ENCODE data around the gene ETV3.

Gene ETV3

DNA sequence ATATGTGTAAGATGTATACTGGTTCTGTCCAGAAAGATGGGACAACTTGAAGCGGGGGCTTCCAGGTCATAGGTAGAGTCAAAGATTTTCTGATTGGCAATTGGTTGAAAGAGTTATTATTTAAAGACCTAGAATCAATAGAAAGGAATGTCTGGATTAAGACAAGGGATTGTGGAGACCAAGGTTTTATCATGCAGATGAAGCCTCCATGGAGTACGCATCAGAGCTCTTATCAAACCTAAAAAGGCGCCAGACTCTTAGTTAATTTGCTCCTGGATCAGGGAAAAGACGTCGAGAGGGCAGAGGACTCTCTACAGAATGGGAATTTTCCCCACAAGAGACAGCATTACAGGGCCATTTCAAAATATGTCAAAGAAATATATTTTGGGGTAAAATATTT, 23.7 kb upstream of the ETV3 start:
- H4K20me1 ChIP-seq (ENCODE audit: low read depth, low read length): no peaks in the 10 kb centered on the region
- H3K27me3 ChIP-seq (ENCODE audit: low read length): no peaks in the 10 kb centered on the region
- no peaks in the 10 kb centered on the region for H3K36me3 ChIP-seq (ENCODE audit: low read length)
- no peak overlapping the region for H3K27ac ChIP-seq (ENCODE audit: low read depth, low read length)
- no peak overlapping the region for H3K4me3 ChIP-seq (ENCODE audit: insufficient read depth, low read length, poor library complexity, severe bottlenecking)
- no peaks in the 10 kb centered on the region for H3K9me3 ChIP-seq (ENCODE audit: insufficient read depth, low read length)
- H3F3A ChIP-seq (ENCODE audit: insufficient read depth): no peaks in the 10 kb centered on the region
- no peaks in the 10 kb centered on the region for H3K79me2 ChIP-seq (ENCODE audit: insufficient read depth, low read length)
- H3K4me2 ChIP-seq (ENCODE audit: low read depth, low read length, poor library complexity, severe bottlenecking): no peak overlapping the region
- no peaks in the 10 kb centered on the region for H3K9me2 ChIP-seq (replicated peaks; ENCODE audit: insufficient read depth, low read length)
- no peak overlapping the region for H2AFZ ChIP-seq (ENCODE audit: low read depth, low read length, severe bottlenecking)
- TF ChIP-seq CTCF (IDR thresholded peaks at IDR 0.05; ENCODE audit: insufficient read depth, low read length, poor library complexity, severe bottlenecking): no peak
- TF ChIP-seq EZH2phosphoT487 (conservative IDR thresholded peaks at IDR 0.05; ENCODE audit: low read length): no peak
- H3K9ac ChIP-seq (ENCODE audit: low read length): no peak overlapping the region

GRCh38 chr1:157158967-157159366, 20.8 kb upstream of the ETV3 start:
- Histone ChIP-seq H3K36me3 (ENCODE audit: low read length) (no peaks in the 10 kb centered on the region), H3K79me2 (ENCODE audit: insufficient read depth, low read length) (no peaks in the 10 kb centered on the region), H3K27me3 (ENCODE audit: low read length) (no peaks in the 10 kb centered on the region), H2AFZ (ENCODE audit: low read depth, low read length, severe bottlenecking) (no peak overlapping the region), H3K9ac (ENCODE audit: low read length) (no peak overlapping the region), H3K4me3 (ENCODE audit: insufficient read depth, low read length, poor library complexity, severe bottlenecking) (no peak overlapping the region), H3K9me2 (replicated peaks; ENCODE audit: insufficient read depth, low read length) (no peaks in the 10 kb centered on the region), H3K27ac (ENCODE audit: low read depth, low read length) (no peak overlapping the region), H3K4me2 (ENCODE audit: low read depth, low read length, poor library complexity, severe bottlenecking) (no peak overlapping the region), H3F3A (ENCODE audit: insufficient read depth) (no peaks in the 10 kb centered on the region), H4K20me1 (ENCODE audit: low read depth, low read length) (no peaks in the 10 kb centered on the region), H3K9me3 (ENCODE audit: insufficient read depth, low read length) (no peaks in the 10 kb centered on the region)
- TF ChIP-seq EZH2phosphoT487 (conservative IDR thresholded peaks at IDR 0.05; ENCODE audit: low read length) (no peak), CTCF (IDR thresholded peaks at IDR 0.05; ENCODE audit: insufficient read depth, low read length, poor library complexity, severe bottlenecking) (no peak)

DNA sequence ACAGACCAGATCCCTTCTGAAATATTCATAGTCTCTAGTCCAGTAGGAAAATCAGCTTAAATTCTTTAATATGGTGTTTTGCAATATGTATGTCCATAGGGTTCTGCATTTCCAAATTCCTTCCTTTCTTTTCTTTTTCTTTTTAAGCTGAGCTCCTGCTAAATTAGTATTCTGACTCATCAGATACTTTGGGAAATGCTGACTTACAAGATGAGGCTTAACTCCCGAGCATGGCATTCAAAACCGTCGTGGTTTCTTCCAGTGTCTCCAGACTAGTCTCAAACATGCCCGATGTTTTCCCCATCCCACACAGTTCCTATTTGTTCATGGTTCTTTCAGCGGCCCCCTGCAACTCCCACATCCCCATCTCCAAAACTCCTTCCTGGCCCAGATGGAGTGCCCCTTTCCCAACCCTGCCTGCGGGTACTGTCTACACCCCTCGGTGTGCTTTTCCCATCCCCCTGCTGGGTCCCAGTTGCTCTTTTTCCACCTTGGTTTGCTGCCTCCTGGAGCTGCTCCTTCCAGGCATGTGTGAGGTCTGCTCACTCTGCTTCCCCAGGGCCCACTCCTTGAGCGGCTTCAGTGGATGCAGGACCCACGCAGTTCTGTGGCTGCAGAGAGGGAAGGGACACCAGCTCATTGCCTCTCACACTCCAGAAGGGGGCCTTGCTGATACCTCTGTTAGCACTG, 19.5 kb upstream of the ETV3 start:
- H3K36me3 ChIP-seq (ENCODE audit: low read length): no peaks in the 10 kb centered on the region
- H2AFZ ChIP-seq (ENCODE audit: low read depth, low read length, severe bottlenecking): no peak overlapping the region
- no peaks in the 10 kb centered on the region for H3F3A ChIP-seq (ENCODE audit: insufficient read depth)
- H3K27ac ChIP-seq (ENCODE audit: low read depth, low read length): no peak overlapping the region
- no peak overlapping the region for H3K9ac ChIP-seq (ENCODE audit: low read length)
- no peak overlapping the region for H3K4me3 ChIP-seq (ENCODE audit: insufficient read depth, low read length, poor library complexity, severe bottlenecking)
- no peaks in the 10 kb centered on the region for H3K9me3 ChIP-seq (ENCODE audit: insufficient read depth, low read length)
- no peaks in the 10 kb centered on the region for H3K9me2 ChIP-seq (replicated peaks; ENCODE audit: insufficient read depth, low read length)
- H3K79me2 ChIP-seq (ENCODE audit: insufficient read depth, low read length): no peaks in the 10 kb centered on the region
- H4K20me1 ChIP-seq (ENCODE audit: low read depth, low read length): no peaks in the 10 kb centered on the region
- no peak overlapping the region for H3K4me2 ChIP-seq (ENCODE audit: low read depth, low read length, poor library complexity, severe bottlenecking)
- no peaks in the 10 kb centered on the region for H3K27me3 ChIP-seq (ENCODE audit: low read length)
- TF ChIP-seq EZH2phosphoT487 (conservative IDR thresholded peaks at IDR 0.05; ENCODE audit: low read length): no peak
- TF ChIP-seq CTCF (IDR thresholded peaks at IDR 0.05; ENCODE audit: insufficient read depth, low read length, poor library complexity, severe bottlenecking): no peak
